Caco-2 (cell line): ENCODE results near the gene GLP1R. TPM values are rescaled to one million over a fixed set of nuclear protein-coding genes. Genes with fewer than 3 reads are reported as not detected.

Experiments used
- BruUV-seq: library from RNA; stranded (reverse); fragments of 400-500 nt; replicated peaks from 2 replicates; lab custom pipeline; 2021; lab: Mats Ljungman, UMichigan
- CTCF ChIA-PET: fragments of 300-600 bp; sonication (Branson Sonifier 250); formaldehyde crosslinking; loops from one replicate; lab custom pipeline; 2022; ENCODE audit warnings: antibody characterized with exemption; lab: Charles Lee
- POLR2A ChIA-PET: fragments of 300-600 bp; sonication (Branson Sonifier 250); formaldehyde crosslinking; loops from one replicate; lab custom pipeline; 2022; ENCODE audit warnings: antibody characterized with exemption; lab: Charles Lee
- DNase-seq, 2 experiments: peaks; one replicate each; pipeline versions ENCODE4 v3.0.0 to v3.0.0-alpha.2; 2020 to 2022
- H3K27me3 ChIP-seq: replicated peaks from 2 replicates; pipeline ENCODE4 v1.6.0; 2011; ENCODE audit warnings: low read length; ENCODE audit not compliant: control insufficient read depth, insufficient read depth
- H3K36me3 ChIP-seq: 2 replicates; pipeline ENCODE4 v1.5.1; 2011; ENCODE audit warnings: low read length; ENCODE audit not compliant: control insufficient read depth, insufficient read depth
- H3K4me1 ChIP-seq: fragments of 250-450 bp; sonication (Bioruptor Pico); 2 replicates; pipeline ENCODE4 v1.5.1; 2020; ENCODE audit warnings: mild to moderate bottlenecking
- H3K4me3 ChIP-seq: 2 replicates; pipeline ENCODE4 v1.5.1; 2011; ENCODE audit warnings: low read depth, mild to moderate bottlenecking, control low read depth, low read length
- H3K9me3 ChIP-seq: fragments of 250-450 bp; sonication (Bioruptor Pico); 2 replicates; pipeline ENCODE4 v1.5.1; 2020; ENCODE audit warnings: mild to moderate bottlenecking, moderate library complexity
- H3K27ac Mint-ChIP-seq: one replicate; pipeline ENCODE4 v1.8.0; 2022; ENCODE audit warnings: mixed read lengths; ENCODE audit not compliant: unreplicated experiment
- H3K27me3 Mint-ChIP-seq: one replicate; pipeline ENCODE4 v1.8.0; 2022; ENCODE audit warnings: mixed read lengths; ENCODE audit not compliant: insufficient read depth, unreplicated experiment
- H3K36me3 Mint-ChIP-seq: one replicate; pipeline ENCODE4 v1.8.0; 2022; ENCODE audit warnings: mild to moderate bottlenecking, mixed read lengths; ENCODE audit not compliant: insufficient read depth, unreplicated experiment
- H3K4me1 Mint-ChIP-seq: one replicate; pipeline ENCODE4 v1.8.0; 2022; ENCODE audit warnings: low read depth, mixed read lengths; ENCODE audit not compliant: unreplicated experiment
- H3K4me3 Mint-ChIP-seq: one replicate; pipeline ENCODE4 v1.8.0; 2022; ENCODE audit warnings: mild to moderate bottlenecking, moderate library complexity, mixed read lengths; ENCODE audit not compliant: unreplicated experiment
- H3K9me3 Mint-ChIP-seq: one replicate; pipeline ENCODE4 v1.8.0; 2022; ENCODE audit warnings: mixed read lengths; ENCODE audit not compliant: unreplicated experiment
- intact Hi-C: fragments of 100-400 bp; cut with micrococcal nuclease; formaldehyde crosslinking; loops from one replicate; pipeline ENCODE4 v1.10.0; 2022; ENCODE audit not compliant: unreplicated experiment
- total RNA-seq: library from RNA; stranded (reverse); gene quantifications from 2 replicates; pipeline ENCODE4 v1.2.3, GENCODE V29; 2022
- TF ChIP-seq, protein P1 (sequence below), 2 experiments: fragments of 200-600 bp in 1 of 2; IDR thresholded peaks; 1 replicate in 1 of 2; 2 replicates in 1 of 2; pipeline versions ENCODE4 v1.5.1 to v1.8.0; 2011 to 2022; ENCODE audit warnings: antibody characterized with exemption in 1 of 2, control low read depth in 1 of 2, inconsistent platforms in 1 of 2, low read depth in 1 of 2, low read length in 1 of 2, mild to moderate bottlenecking in 1 of 2, moderate library complexity in 1 of 2; ENCODE audit not compliant: insufficient read depth in 1 of 2, severe bottlenecking in 1 of 2, unreplicated experiment in 1 of 2

GLP1R gene
- total RNA-seq, 1 experiment from 2014 or later, result not detected

- H3K27me3 ChIP-seq, result no peaks in the 10 kb centered on the region
- no TSS peak for BruUV-seq
- H3K36me3 Mint-ChIP-seq, result no peaks in the 10 kb centered on the region
- intact Hi-C loops, result no loop called here
- TF ChIP-seq, protein P1, sequence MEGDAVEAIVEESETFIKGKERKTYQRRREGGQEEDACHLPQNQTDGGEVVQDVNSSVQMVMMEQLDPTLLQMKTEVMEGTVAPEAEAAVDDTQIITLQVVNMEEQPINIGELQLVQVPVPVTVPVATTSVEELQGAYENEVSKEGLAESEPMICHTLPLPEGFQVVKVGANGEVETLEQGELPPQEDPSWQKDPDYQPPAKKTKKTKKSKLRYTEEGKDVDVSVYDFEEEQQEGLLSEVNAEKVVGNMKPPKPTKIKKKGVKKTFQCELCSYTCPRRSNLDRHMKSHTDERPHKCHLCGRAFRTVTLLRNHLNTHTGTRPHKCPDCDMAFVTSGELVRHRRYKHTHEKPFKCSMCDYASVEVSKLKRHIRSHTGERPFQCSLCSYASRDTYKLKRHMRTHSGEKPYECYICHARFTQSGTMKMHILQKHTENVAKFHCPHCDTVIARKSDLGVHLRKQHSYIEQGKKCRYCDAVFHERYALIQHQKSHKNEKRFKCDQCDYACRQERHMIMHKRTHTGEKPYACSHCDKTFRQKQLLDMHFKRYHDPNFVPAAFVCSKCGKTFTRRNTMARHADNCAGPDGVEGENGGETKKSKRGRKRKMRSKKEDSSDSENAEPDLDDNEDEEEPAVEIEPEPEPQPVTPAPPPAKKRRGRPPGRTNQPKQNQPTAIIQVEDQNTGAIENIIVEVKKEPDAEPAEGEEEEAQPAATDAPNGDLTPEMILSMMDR (IDR thresholded peaks at IDR 0.05; ENCODE audit: insufficient read depth in 1 of 2, low read depth in 1 of 2, low read length in 1 of 2, severe bottlenecking in 1 of 2, unreplicated experiment in 1 of 2), result no peak
- DNase-seq, result no peak
- no peaks in the 10 kb centered on the region for H3K9me3 ChIP-seq
- H3K27ac Mint-ChIP-seq, result no peak overlapping the region
- no peaks in the 10 kb centered on the region for H3K36me3 ChIP-seq
- no peaks in the 10 kb centered on the region for H3K27me3 Mint-ChIP-seq
- ChIA-PET CTCF (interaction anchor here (0.9 kb wide), 1 partner anchor 14 kb away, joined by 3 read pairs; no protein-coding TSS in a partner anchor), POLR2A (no interaction called here)
- no peak overlapping the region for H3K4me3 ChIP-seq
- no peaks in the 10 kb centered on the region for H3K9me3 Mint-ChIP-seq
- no peaks in the 10 kb centered on the region for H3K4me1 Mint-ChIP-seq
- H3K4me3 Mint-ChIP-seq, result no peak overlapping the region
- H3K4me1 ChIP-seq, result peaks cover 10% of the 10 kb centered on the region
Measured at GRCh38 chr6:39049575-39050283, 1.1 kb downstream of the GLP1R start.

DNA sequence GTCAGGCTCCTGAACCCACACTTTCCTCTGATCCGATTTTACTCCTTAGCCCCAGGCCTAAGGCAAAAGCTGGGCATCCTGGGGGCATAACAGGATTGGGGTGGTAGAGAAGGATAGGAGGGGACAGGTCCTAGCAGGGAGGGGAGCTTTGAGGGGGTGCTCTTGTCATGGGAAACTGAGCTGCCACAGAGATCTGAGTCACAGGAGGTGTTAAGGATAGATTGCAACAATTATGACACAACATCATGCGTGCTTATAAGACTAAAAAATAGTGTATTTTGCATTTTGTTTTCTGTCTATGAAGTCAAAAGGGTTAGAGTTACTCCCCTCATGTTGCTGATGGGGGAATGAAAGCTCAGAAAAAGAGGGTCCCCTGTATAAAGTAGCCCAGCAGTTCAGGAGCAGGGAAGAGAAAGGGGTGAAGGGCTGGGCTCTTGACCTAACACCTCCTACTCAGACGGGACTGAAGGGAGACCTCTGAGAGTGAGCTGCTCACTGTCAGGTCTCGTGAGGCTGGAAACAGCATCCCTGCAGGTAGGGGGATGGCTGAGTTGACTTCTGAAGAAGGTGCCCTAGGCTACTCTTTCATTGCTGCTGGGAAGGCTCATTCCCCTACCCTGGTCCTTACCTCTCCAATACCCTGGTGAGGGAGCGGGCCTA is 2.0 kb downstream of the GLP1R start:
- Mint-ChIP-seq H3K27me3 (no peaks in the 10 kb centered on the region), H3K4me1 (no peaks in the 10 kb centered on the region), H3K9me3 (no peaks in the 10 kb centered on the region), H3K36me3 (no peaks in the 10 kb centered on the region), H3K27ac (no peak overlapping the region), H3K4me3 (no peak overlapping the region)
- Histone ChIP-seq H3K4me1 (peaks cover 13% of the 10 kb centered on the region), H3K27me3 (no peaks in the 10 kb centered on the region), H3K4me3 (no peak overlapping the region), H3K9me3 (no peaks in the 10 kb centered on the region), H3K36me3 (no peaks in the 10 kb centered on the region)
- DNase-seq, result no peak
- BruUV-seq, result no TSS peak
- TF ChIP-seq, protein P1 (IDR thresholded peaks at IDR 0.05; ENCODE audit: insufficient read depth in 1 of 2, low read depth in 1 of 2, low read length in 1 of 2, severe bottlenecking in 1 of 2, unreplicated experiment in 1 of 2), result no peak
- POLR2A ChIA-PET, result no interaction called here
- CTCF ChIA-PET, result interaction anchor here (0.9 kb wide), 1 partner anchor 13 kb away, joined by 3 read pairs; no protein-coding TSS in a partner anchor
- intact Hi-C loops, result no loop called here

DNA sequence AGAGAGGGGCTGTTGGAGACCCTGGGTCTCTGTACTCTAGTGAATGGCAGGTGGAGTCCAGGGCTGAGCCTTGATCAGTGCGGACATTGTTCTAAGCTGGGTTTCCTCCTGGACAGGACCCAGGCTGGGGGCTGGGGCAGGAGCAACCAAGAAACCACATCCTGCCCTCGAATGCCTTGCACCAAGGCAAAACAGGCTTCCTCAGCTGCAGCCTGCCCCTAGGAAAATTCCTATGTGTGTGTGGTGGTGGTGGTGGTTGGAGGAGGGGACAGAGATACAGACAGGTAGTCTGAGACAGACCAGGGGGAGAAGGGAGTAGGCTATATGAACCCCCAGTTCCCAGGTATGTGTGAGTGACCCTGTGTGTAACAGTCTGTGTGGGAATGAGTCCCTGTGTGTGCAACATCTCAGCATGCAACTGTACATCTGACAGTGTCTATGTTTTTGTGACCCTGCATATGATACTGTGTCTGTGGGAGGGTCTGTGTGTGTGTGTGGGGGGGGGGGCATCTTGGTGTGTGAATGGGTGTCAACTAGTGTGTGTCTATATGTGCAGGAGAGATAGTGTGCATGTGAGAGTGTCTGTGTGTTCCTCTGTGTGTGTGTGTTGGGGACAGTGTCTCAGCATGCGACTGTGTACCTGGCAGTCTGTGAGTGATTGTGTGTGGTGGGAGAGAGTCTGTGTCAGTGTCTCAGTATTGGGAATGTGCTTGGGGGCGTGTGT is 3.0 kb downstream of the GLP1R start:
- no peaks in the 10 kb centered on the region for H3K27me3 ChIP-seq
- ChIA-PET POLR2A (no interaction called here), CTCF (interaction anchor here (0.7 kb wide), 1 partner anchor 722 kb away, joined by 3 read pairs; no protein-coding TSS in a partner anchor)
- TF ChIP-seq, protein P1 (IDR thresholded peaks at IDR 0.05; ENCODE audit: insufficient read depth in 1 of 2, low read depth in 1 of 2, low read length in 1 of 2, severe bottlenecking in 1 of 2, unreplicated experiment in 1 of 2), result no peak
- no peaks in the 10 kb centered on the region for H3K4me1 Mint-ChIP-seq
- no peaks in the 10 kb centered on the region for H3K27me3 Mint-ChIP-seq
- no peaks in the 10 kb centered on the region for H3K9me3 ChIP-seq
- no peak overlapping the region for H3K4me3 ChIP-seq
- H3K36me3 ChIP-seq, result no peaks in the 10 kb centered on the region
- intact Hi-C loops, result no loop called here
- H3K4me3 Mint-ChIP-seq, result no peak overlapping the region
- BruUV-seq, result no TSS peak
- no peak overlapping the region for H3K27ac Mint-ChIP-seq
- peaks cover 13% of the 10 kb centered on the region for H3K4me1 ChIP-seq
- H3K9me3 Mint-ChIP-seq, result no peaks in the 10 kb centered on the region
- DNase-seq, result no peak
- H3K36me3 Mint-ChIP-seq, result no peaks in the 10 kb centered on the region
